RWPE1 (cell line): ENCODE results near the gene SLC16A13.
"Not testable (repeated sequence)": the region's sequence is repeated elsewhere in the genome, so short reads cannot be mapped to it uniquely, and the experiment has no call there.

ENCODE experiments used
- CTCF ChIA-PET: fragments of 350-600 bp; sonication (Branson Sonifier 250); formaldehyde crosslinking; extraction: SDS; loops from one replicate; lab custom pipeline; 2021; lab: Yijun Ruan, JAX
- POLR2A ChIA-PET: fragments of 400-600 bp; formaldehyde crosslinking; extraction: SDS; loops from one replicate; lab custom pipeline; 2020; ENCODE audit warnings: antibody characterized with exemption; ENCODE audit not compliant: low non-redundant PET; lab: Yijun Ruan, JAX
- DNase-seq: peaks from one replicate; pipeline ENCODE4 v3.0.0; 2012; ENCODE audit warnings: low spot score
- H3K27ac ChIP-seq: fragments of 450-650 bp; 2 replicates; pipeline ENCODE4 v1.5.1; 2017
- CTCF ChIP-seq: fragments of 450-650 bp; conservative IDR thresholded peaks from 2 replicates; pipeline ENCODE4 v1.5.1; 2017; ENCODE audit warnings: low read depth, mild to moderate bottlenecking

Gene SLC16A13

GRCh38 chr17:7035591-7036368 is at the start of gene SLC16A13:
Gene SLC16A13 (plus strand): TSS chr17:7036015. CDS start chr17:7036383, 368 bp downstream.
- H3K27ac ChIP-seq: peak within 1 kb of the TSS; percentile 90
- CTCF ChIA-PET: interaction anchor here (0.6 to 1.6 kb wide), 5 partner anchors 10 to 1031 kb away, joined by 3 to 6 read pairs (median 4); no protein-coding TSS in a partner anchor
- no peak for TF ChIP-seq CTCF
- peak; percentile 100 for DNase-seq
- POLR2A ChIA-PET: interaction anchor here (1.0 to 1.2 kb wide), 3 partner anchors 10 to 109 kb away, joined by 3 to 4 read pairs (median 3); no protein-coding TSS in a partner anchor

DNA sequence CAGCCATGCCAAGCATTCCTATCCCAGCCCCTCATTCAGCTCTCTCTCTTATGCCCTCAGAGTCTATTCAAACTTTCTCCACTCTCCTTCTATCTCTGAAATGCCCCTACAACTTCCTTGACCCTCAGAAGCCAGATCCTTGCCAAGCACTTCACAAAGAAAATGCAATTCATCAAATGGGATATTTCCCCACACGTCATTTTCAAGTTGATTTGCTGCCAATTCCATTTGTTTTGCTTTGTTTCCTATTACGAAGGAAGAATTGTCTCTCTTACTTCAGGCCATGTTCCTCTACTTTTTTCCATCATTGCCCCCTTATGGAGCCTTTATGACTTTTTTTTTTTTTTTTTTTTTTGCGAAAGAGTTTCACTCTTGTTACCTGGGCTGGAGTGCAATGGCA is 49.1 kb upstream of the SLC16A13 start:
- no peak for TF ChIP-seq CTCF
- POLR2A ChIA-PET: no interaction called here
- H3K27ac ChIP-seq: no peak overlapping the region
- CTCF ChIA-PET: no interaction called here
- no peak for DNase-seq

DNA sequence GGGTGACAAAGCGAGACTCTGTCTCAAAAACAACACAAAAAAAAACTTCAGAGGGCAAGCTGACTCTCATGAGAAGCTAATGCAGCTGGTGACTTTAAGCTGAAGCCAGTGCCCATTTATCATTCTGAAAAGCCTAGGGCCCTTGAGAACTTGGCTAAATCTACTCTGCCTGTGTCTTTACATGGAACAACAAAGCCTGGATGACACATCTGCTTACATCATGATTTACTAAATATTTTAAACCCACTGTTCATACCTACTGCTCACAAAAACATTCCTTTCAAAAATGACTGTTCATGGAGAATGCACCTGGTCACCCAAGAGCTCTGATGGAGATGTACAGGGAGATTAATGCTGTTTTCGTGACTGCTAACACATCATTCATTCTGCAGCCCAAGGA is 46.0 kb upstream of the SLC16A13 start:
- TF ChIP-seq CTCF: no peak
- no peak for DNase-seq
- ChIA-PET CTCF (interaction anchor here (2.5 kb wide), 1 partner anchor 79 kb away, joined by 8 read pairs; no protein-coding TSS in a partner anchor), POLR2A (no interaction called here)
- H3K27ac ChIP-seq: no peak overlapping the region

- DNase-seq, POLR2A ChIA-PET, H3K27ac ChIP-seq: not testable (repeated sequence)
- CTCF ChIA-PET: interaction anchor here (0.5 to 1.7 kb wide), 3 partner anchors 11 to 1287 kb away, joined by 3 to 5 read pairs (median 3); no protein-coding TSS in a partner anchor
Measured at GRCh38 chr17:6993613-6994056, 42.2 kb upstream of the SLC16A13 start.

DNA sequence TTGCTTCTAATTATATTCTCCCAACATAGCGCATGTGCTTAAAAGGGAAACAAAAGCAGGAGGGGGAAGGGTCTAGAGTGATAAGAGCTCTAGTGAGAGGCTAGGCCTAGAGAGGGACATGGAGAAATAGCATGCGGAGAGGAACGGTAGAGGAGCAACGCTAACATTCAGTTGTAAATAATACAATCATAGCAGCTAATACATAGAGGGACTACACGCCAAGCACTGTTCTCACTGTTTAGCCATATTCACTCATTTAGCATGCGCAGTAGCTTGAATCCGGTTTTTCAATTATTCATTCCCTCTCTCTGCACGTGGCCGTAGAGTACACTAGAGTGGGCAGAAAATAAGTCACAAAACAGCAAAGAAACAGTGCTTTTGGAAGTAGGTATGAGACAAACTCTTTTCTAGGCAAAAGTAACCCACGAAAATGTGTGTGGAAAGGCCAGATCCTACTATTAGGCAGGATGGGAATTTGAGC is 41.7 kb upstream of the SLC16A13 start:
- POLR2A ChIA-PET: no interaction called here
- no peak overlapping the region for H3K27ac ChIP-seq
- DNase-seq: no peak
- CTCF ChIA-PET: interaction anchor here (0.5 to 1.7 kb wide), 2 partner anchors 10 to 1287 kb away, joined by 3 to 5 read pairs; no protein-coding TSS in a partner anchor
- no peak for TF ChIP-seq CTCF

DNA sequence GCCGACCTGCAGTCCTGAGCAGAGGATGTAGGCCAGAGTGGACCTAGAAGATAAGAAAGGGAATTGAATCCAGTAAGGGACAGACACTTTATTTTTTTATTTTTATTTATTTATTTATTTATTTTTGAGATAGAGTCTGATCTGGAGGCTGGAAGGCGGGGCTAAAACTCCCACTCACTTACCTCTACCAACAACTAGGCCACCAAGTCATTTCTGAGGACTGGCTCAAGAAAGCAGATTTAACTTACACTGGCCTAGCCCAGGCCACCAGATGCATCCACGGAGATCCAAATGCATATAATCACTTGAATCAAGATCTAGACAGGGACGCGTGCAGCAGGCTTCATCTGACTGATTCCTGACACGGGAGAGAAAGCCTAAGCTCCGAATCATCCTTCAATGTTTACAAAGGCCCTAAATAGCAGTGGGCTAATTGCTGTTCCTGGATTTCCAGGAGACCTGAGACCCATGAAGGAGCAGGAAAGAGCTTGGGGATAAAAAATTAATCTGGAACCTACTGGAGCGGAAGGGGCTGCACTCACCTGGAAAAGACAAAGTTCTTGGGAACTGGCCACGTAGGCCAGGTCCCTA is 41.1 kb upstream of the SLC16A13 start:
- CTCF ChIA-PET: interaction anchor here (1.0 to 2.0 kb wide), 3 partner anchors 10 to 84 kb away, joined by 4 to 8 read pairs (median 5); no protein-coding TSS in a partner anchor
- no peak for TF ChIP-seq CTCF
- no peak for DNase-seq
- H3K27ac ChIP-seq: no peak overlapping the region
- POLR2A ChIA-PET: no interaction called here
